Trophoblast cell (in vitro differentiated cells and primary cell): ENCODE measurements around the gene POLR2L.

Experiments
- DNase-seq, 2 donors: peaks; one replicate each; pipeline ENCODE4 v3.0.0-alpha.2; 2016
- H2AFZ ChIP-seq: 2 replicates; pipeline ENCODE4 v1.6.1; 2013; ENCODE audit warnings: low read length, moderate library complexity, mild to moderate bottlenecking; ENCODE audit not compliant: insufficient read depth, poor library complexity
- H2AK5ac ChIP-seq: 2 replicates; pipeline ENCODE4 v1.6.1; 2013; ENCODE audit warnings: mild to moderate bottlenecking, low read length
- H2BK120ac ChIP-seq: 2 replicates; pipeline ENCODE4 v1.6.1; 2013; ENCODE audit warnings: low read length, mild to moderate bottlenecking, moderate library complexity; ENCODE audit not compliant: insufficient read depth, poor library complexity
- H2BK12ac ChIP-seq: 2 replicates; pipeline ENCODE4 v1.6.1; 2013; ENCODE audit warnings: mild to moderate bottlenecking, low read length, moderate library complexity
- H2BK5ac ChIP-seq: 2 replicates; pipeline ENCODE4 v1.6.1; 2013; ENCODE audit warnings: low read length, low read depth, moderate library complexity, mild to moderate bottlenecking; ENCODE audit not compliant: poor library complexity
- H3K14ac ChIP-seq: 2 replicates; pipeline ENCODE4 v1.6.1; 2013; ENCODE audit warnings: mild to moderate bottlenecking, low read length
- H3K18ac ChIP-seq: 2 replicates; pipeline ENCODE4 v1.6.1; 2013; ENCODE audit warnings: mild to moderate bottlenecking, low read length
- H3K23ac ChIP-seq: 2 replicates; pipeline ENCODE4 v1.6.1; 2013; ENCODE audit warnings: low read length
- H3K27ac ChIP-seq: 2 replicates; pipeline ENCODE4 v1.5.1; 2013; ENCODE audit warnings: low read depth, mild to moderate bottlenecking, inconsistent platforms, low read length, moderate library complexity
- H3K27me3 ChIP-seq: 2 replicates; pipeline ENCODE4 v1.6.1; 2013; ENCODE audit warnings: inconsistent platforms, mild to moderate bottlenecking, low read length, moderate library complexity; ENCODE audit not compliant: insufficient read depth
- H3K36me3 ChIP-seq, 2 experiments: 1 replicate in 1 of 2; 2 replicates in 1 of 2; pipeline ENCODE4 v1.6.1; 2013; ENCODE audit warnings: low read length in 2 of 2, mild to moderate bottlenecking in 2 of 2, moderate library complexity in 1 of 2; ENCODE audit not compliant: insufficient read depth in 2 of 2, control insufficient read depth in 1 of 2
- H3K4ac ChIP-seq: 2 replicates; pipeline ENCODE4 v1.6.1; 2013; ENCODE audit warnings: low read depth, mild to moderate bottlenecking, low read length, moderate library complexity
- H3K4me1 ChIP-seq, 2 experiments: 1 replicate in 1 of 2; 2 replicates in 1 of 2; pipeline ENCODE4 v1.6.1; 2013; ENCODE audit warnings: low read length in 2 of 2, mild to moderate bottlenecking in 2 of 2, moderate library complexity in 1 of 2; ENCODE audit not compliant: insufficient read depth in 2 of 2, control insufficient read depth in 1 of 2
- H3K4me2 ChIP-seq: 2 replicates; pipeline ENCODE4 v1.6.1; 2013; ENCODE audit warnings: inconsistent platforms, mild to moderate bottlenecking, low read length, moderate library complexity
- H3K4me3 ChIP-seq: 2 replicates; pipeline ENCODE4 v1.5.1; 2013; ENCODE audit warnings: mild to moderate bottlenecking, low read depth, low read length, inconsistent platforms
- H3K79me1 ChIP-seq: one replicate; pipeline ENCODE4 v1.6.1; 2013; ENCODE audit warnings: low read length
- H3K79me2 ChIP-seq: 2 replicates; pipeline ENCODE4 v1.6.1; 2013; ENCODE audit warnings: low read length, mild to moderate bottlenecking; ENCODE audit not compliant: control insufficient read depth, insufficient read depth, poor library complexity
- H3K9ac ChIP-seq: 2 replicates; pipeline ENCODE4 v1.6.1; 2013; ENCODE audit warnings: mild to moderate bottlenecking, low read length
- H3K9me3 ChIP-seq: 2 replicates; pipeline ENCODE4 v1.6.1; 2013; ENCODE audit warnings: low read depth, mild to moderate bottlenecking, control low read depth, inconsistent platforms, low read length; ENCODE audit not compliant: insufficient read depth
- H4K12ac ChIP-seq: 2 replicates; pipeline ENCODE4 v1.6.1; 2013; ENCODE audit warnings: low read depth, mild to moderate bottlenecking, low read length, moderate library complexity
- H4K8ac ChIP-seq: 2 replicates; pipeline ENCODE4 v1.6.1; 2013; ENCODE audit warnings: low read depth, mild to moderate bottlenecking, low read length, moderate library complexity
- H4K91ac ChIP-seq: one replicate; pipeline ENCODE4 v1.6.1; 2013; ENCODE audit warnings: low read depth, mild to moderate bottlenecking, low read length, moderate library complexity
- WGBS: extraction: QIAGEN DNeasy Blood & Tissue Kit; methylation state at CpG from one replicate; pipeline ENCODE4 v1.1.7; 2013; ENCODE audit warnings: missing lambda C conversion rate; ENCODE audit not compliant: insufficient read length, insufficient coverage; ENCODE audit errors: extremely low coverage; 5-methylcytosine and 5-hydroxymethylcytosine counted together

Gene POLR2L

DNA sequence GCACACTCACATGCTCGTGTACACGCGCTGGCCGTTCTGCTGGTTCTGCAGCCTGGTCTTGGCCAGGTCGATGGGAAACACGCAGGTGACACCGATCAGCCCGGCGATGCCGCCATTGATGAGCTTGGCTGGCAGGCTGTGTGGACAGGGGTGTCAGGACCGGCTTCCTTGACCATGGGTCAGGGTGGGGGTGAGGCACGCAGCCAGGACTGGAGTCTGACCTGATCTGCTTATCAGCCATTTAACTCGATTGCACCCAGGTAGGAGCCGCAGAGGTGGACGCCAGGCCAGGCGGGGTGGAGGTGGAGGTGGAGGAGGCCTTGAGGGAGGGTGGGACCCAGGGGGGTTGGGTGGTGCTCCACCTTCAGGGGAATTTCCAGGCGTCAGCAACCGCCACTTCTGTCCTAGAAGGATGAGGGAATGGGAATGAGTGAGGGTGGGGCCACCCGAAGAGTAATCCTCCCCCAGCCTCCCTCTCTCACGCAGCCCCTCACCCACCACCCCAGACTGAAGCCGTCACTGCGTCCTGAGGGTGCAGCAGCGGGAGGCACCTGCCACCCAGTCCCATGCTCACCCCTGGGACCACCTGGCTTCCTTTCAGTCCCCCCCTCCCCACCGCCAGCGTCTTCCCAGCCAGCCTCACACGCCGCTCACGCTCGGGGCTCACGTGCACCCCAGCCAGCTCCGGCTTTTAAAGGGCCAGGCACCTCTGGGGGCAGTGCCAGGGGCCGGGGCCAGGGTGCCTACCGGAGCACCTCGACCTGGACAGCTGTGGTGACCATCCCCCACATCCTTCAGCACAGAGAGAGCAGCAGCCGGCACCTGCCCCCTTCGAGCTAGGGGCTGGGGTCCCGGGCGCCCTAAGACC lies 47.3 kb downstream of the POLR2L start:
- Histone ChIP-seq H3K27me3 (no peaks in the 10 kb centered on the region), H3K4me2 (no peak overlapping the region), H3K14ac (no peak overlapping the region), H3K9me3 (no peaks in the 10 kb centered on the region), H3K9ac (no peak overlapping the region), H4K8ac (no peak overlapping the region), H3K23ac (no peak overlapping the region), H3K4me1 (peaks cover 17% of the 10 kb centered on the region in 2 experiments), H4K12ac (no peak overlapping the region), H3K27ac (no peak overlapping the region), H2BK120ac (no peak overlapping the region), H3K4ac (no peak overlapping the region), H3K79me2 (peaks cover 6% of the 10 kb centered on the region), H3K79me1 (peaks cover 6% of the 10 kb centered on the region), H2AFZ (no peak overlapping the region), H3K4me3 (no peak overlapping the region), H4K91ac (no peak overlapping the region), H3K36me3 (peaks cover 48% of the 10 kb centered on the region in 2 experiments), H2AK5ac (no peak overlapping the region), H2BK5ac (no peak overlapping the region), H3K18ac (no peak overlapping the region), H2BK12ac (no peak overlapping the region)
- no peak for DNase-seq
- WGBS, result no CpG with 5 or more reads among the region's 38 CpGs

GRCh38 chr11:794013-794765 lies 48.1 kb downstream of the POLR2L start:
- Histone ChIP-seq H3K27me3 (peaks cover 2% of the 10 kb centered on the region), H3K4me1 (peaks cover 17% of the 10 kb centered on the region in 2 experiments), H2BK12ac (no peak overlapping the region), H3K36me3 (peaks cover 40% of the 10 kb centered on the region in 2 experiments), H4K8ac (no peak overlapping the region), H3K9ac (no peak overlapping the region), H3K4me2 (no peak overlapping the region), H3K27ac (no peak overlapping the region), H3K79me1 (peaks cover 6% of the 10 kb centered on the region), H3K4ac (no peak overlapping the region), H3K14ac (no peak overlapping the region), H2BK120ac (no peak overlapping the region), H3K9me3 (no peaks in the 10 kb centered on the region), H3K23ac (no peak overlapping the region), H4K12ac (no peak overlapping the region), H2AK5ac (no peak overlapping the region), H2BK5ac (no peak overlapping the region), H3K4me3 (no peak overlapping the region), H3K18ac (no peak overlapping the region), H3K79me2 (peaks cover 6% of the 10 kb centered on the region), H2AFZ (no peak overlapping the region), H4K91ac (no peak overlapping the region)
- DNase-seq, result no peak
- WGBS, result no CpG with 5 or more reads among the region's 31 CpGs

DNA sequence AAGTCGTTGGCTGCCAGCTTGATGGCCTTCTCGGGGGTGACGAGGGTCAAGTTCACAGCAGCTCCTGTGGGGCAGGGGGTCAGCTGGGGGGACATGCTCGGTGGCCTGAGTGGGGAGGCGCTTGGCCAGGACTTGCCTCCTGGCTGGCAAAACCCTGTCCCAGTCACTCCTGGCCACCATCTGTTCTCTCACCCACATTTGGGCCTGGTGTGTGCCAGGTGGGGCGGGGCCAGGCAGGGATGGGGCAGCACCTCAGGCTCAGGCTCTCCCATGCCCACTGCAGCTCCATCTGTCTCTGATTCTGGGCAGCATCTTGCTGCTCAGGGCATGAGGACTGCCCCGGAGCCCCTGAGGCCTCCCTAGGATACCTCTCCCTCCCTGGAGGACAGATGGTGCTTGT lies 48.8 kb downstream of the POLR2L start:
- no peak overlapping the region for H4K12ac ChIP-seq
- H2AK5ac ChIP-seq, result no peak overlapping the region
- no peak overlapping the region for H2AFZ ChIP-seq
- no peak overlapping the region for H3K4me2 ChIP-seq
- H3K27me3 ChIP-seq, result peaks cover 2% of the 10 kb centered on the region
- H3K14ac ChIP-seq, result no peak overlapping the region
- H4K91ac ChIP-seq, result no peak overlapping the region
- H3K79me1 ChIP-seq, result peaks cover 6% of the 10 kb centered on the region
- H3K27ac ChIP-seq, result no peak overlapping the region
- no peak overlapping the region for H4K8ac ChIP-seq
- peaks cover 17% of the 10 kb centered on the region in 2 experiments for H3K4me1 ChIP-seq
- H3K9me3 ChIP-seq, result no peaks in the 10 kb centered on the region
- no peak overlapping the region for H3K4me3 ChIP-seq
- peaks cover 36% of the 10 kb centered on the region in 2 experiments for H3K36me3 ChIP-seq
- H3K18ac ChIP-seq, result no peak overlapping the region
- H2BK120ac ChIP-seq, result no peak overlapping the region
- H3K9ac ChIP-seq, result no peak overlapping the region
- H3K4ac ChIP-seq, result no peak overlapping the region
- DNase-seq, result no peak
- no CpG with 5 or more reads among the region's 7 CpGs for WGBS
- peaks cover 6% of the 10 kb centered on the region for H3K79me2 ChIP-seq
- no peak overlapping the region for H2BK5ac ChIP-seq
- no peak overlapping the region for H2BK12ac ChIP-seq
- H3K23ac ChIP-seq, result no peak overlapping the region

DNA sequence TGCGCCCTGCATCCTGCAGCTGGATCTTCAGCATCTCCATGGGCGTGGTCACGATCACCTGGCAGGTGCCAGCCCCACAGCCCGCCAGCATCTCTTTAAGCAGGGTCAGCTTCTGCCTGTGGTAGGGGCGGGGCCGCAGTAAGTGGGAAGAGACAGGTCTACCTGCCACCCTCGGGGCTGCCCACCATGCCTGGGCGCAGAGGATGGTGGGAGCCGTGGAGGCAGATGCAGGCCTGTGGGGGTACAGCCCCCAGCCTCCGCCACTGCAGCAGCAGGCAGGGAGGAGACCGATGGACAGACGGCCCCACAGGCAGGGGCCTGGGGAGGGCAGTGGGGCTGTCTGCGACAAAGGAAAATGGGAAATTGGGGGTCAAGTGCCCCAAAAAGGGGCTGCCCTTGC lies 49.5 kb downstream of the POLR2L start:
- Histone ChIP-seq H2AFZ (no peak overlapping the region), H2AK5ac (no peak overlapping the region), H3K79me2 (peaks cover 4% of the 10 kb centered on the region), H4K12ac (no peak overlapping the region), H4K91ac (no peak overlapping the region), H3K79me1 (peaks cover 4% of the 10 kb centered on the region), H3K4ac (no peak overlapping the region), H2BK5ac (no peak overlapping the region), H2BK120ac (no peak overlapping the region), H3K9ac (no peak overlapping the region), H3K23ac (no peak overlapping the region), H3K4me2 (no peak overlapping the region), H2BK12ac (no peak overlapping the region), H3K9me3 (no peaks in the 10 kb centered on the region), H3K14ac (no peak overlapping the region), H3K18ac (no peak overlapping the region), H3K27me3 (peaks cover 2% of the 10 kb centered on the region), H3K4me3 (no peak overlapping the region), H4K8ac (no peak overlapping the region), H3K27ac (no peak overlapping the region), H3K36me3 (peaks cover 36% of the 10 kb centered on the region in 2 experiments), H3K4me1 (peaks cover 14 to 17% of the 10 kb centered on the region in 2 experiments)
- DNase-seq, result no peak
- no CpG with 5 or more reads among the region's 13 CpGs for WGBS
